Adipose tissue (tissue), 3 donors: ENCODE data around the gene PDYN. TPM values are rescaled to one million over a fixed set of nuclear protein-coding genes. Genes with fewer than 3 reads are reported as not detected.

Experiments used
- H3K27ac ChIP-seq: one replicate; pipeline ENCODE4 v1.5.1; 2013; ENCODE audit warnings: low read depth, low read length
- WGBS, 3 donors: extraction: QIAGEN DNeasy Blood & Tissue Kit; methylation state at CpG; one replicate each; pipeline ENCODE4 v1.1.7; 2013; 5-methylcytosine and 5-hydroxymethylcytosine counted together
- polyA plus RNA-seq, 3 donors: library from polyadenylated mRNA; stranded (reverse); fragments of 200-250 nt; gene quantifications; one replicate each; pipeline ENCODE4 v1.2.3, GENCODE V29; 2013
- donor health status: healthy with polysubstance abuse.
- donor health status: Bipolar disorder and iron deficiency.
- donor health status: healthy.

PDYN gene
- polyA plus RNA-seq, 3 donors, result not detected

DNA sequence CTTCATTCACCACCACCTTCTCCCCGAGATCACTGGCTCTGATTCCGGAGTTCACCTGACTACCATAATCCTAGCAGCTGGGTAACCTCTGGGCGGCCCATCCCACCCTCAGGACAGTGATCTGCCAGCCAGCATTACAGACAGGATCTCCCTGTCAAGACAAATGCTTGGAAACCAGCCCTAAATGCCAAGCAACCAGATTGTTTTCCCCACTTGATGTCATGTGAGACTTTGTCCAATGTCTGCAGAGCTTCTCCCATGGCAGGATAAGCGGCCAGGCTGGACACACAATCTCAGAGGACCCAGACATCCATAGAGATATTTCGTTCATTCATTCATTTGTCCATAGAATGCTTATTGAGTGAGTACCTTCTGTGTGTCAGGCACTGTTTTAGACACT is 32.5 kb downstream of the PDYN start:
- no peak overlapping the region for H3K27ac ChIP-seq
- 68 to 91% (median 87%) methylated on average over 5 of the region's 5 CpGs for WGBS, 3 donors

DNA sequence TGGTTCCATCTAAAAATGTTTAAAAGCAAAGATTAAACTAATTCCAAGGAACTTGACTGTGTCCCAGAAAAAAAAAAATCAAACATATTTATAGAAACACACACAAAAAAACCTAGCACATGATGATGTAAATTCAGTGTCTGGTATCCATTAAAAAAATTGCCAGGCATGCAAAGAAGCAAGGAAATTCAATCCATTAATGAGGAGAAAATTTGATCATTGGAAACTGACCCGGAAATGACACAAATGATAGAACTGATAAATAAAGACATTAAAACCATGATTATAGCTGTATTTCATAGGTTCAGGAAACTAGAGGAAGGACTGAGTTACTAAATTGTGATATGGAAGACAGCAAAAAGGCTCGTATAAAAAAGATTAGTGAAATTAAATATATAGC is 34.7 kb downstream of the PDYN start:
- WGBS, 3 donors, result 70 to 75% (median 74%) methylated on average over 2 of the region's 2 CpGs
- no peak overlapping the region for H3K27ac ChIP-seq

DNA sequence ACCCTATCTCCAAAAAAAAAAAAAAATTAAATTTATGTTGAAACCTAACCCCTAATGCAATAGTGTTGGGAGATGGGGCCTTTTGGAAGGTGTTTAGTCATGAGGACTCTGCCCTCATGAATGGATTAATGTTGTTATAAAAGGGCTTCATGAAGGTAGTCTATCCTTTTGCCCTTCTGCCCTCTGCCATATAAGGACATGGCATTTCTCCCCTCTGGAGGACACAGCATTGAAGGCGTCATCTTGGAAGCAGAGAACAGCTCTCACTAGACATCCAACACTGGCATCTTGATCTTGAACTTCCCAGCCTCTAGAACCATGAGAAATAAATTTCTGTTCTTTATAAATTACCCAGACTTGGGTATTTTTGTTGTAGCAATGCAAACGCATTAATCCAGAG is 35.4 kb downstream of the PDYN start:
- no peak overlapping the region for H3K27ac ChIP-seq
- WGBS, 3 donors, result 82 to 87% (median 87%) methylated on average over 2 of the region's 2 CpGs

DNA sequence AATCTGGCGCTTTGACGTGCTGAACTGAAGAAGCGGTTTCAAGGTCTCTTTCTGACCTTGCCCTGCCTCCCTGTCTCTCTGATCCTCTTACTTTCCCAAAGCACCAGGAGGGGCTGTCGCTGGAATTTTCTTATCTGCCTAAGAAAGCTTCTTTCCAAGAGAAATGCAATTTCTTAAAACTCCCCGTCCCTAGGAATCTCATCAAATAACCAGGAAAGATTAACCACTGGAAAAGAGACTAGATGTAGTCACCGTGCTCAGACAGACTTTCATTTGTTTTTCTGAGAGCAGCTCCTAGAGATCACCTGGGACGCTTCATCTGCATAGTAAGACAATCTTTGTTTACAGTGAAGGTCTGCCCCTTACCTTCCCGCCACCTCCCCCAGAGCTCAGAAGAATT is 38.6 kb downstream of the PDYN start:
- H3K27ac ChIP-seq, result no peak overlapping the region
- WGBS, 3 donors, result 53 to 76% (median 72%) methylated on average over 8 of the region's 8 CpGs

DNA sequence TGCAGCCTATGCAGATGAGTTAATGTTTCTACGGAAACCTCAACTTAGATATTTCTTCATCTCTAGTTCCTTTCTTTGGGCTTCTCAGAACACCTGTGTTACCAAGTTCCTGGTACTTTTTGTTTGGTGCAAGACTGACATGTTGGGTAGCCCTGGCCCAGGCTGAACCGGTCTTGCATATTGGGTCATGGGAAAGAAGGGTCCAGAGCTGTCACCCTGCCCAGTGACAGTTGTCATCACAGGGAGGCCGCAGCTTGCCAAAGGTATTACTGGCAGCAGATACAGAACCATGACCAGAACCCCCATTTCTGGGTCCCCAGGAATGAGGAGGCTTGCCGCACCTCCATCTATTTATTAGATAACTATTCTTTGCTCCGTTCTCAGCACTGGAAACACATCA is 40.2 kb downstream of the PDYN start:
- 81 to 91% (median 83%) methylated on average over 5 of the region's 5 CpGs for WGBS, 3 donors
- no peak overlapping the region for H3K27ac ChIP-seq

DNA sequence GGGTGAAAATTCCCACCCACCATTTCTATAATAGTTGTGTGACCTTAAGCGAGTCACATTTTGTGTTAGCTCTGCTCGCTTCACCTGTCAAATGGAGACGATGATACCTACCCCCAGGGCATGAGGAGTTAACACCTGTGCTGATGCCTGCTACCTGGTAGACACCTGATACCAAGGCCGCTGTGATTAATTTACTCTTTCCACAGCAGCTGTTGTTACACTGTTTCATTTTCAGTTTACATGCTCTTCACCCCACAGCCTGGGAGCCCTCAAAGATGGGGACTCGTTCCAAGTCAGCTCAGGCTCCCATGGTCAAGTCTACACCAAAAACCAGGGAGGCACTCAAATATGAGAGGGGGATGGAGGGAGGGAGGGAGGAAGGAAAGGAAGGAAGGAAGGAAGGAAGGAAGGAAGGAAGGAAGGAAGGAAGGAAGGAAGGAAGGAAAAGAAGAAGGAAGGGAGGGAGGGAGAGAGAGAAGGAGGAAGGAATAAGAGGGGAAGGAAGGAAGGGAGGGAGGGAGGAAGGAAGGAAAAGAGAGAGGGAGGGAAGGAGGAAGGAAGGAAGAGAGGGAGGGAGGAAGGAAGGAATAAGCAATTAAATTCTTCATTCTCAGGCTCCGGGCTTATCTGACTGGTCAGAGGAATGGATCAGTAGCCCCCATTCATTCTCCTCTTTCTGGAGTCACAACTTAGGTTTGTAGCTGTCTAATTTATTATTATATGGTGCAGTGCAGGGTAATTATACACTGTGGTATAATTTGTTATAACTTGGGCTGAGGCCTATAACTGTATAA is 40.9 kb downstream of the PDYN start:
- H3K27ac ChIP-seq, result no peak overlapping the region
- WGBS, 3 donors, result 41 to 76% (median 75%) methylated on average over 6 of the region's 6 CpGs

DNA sequence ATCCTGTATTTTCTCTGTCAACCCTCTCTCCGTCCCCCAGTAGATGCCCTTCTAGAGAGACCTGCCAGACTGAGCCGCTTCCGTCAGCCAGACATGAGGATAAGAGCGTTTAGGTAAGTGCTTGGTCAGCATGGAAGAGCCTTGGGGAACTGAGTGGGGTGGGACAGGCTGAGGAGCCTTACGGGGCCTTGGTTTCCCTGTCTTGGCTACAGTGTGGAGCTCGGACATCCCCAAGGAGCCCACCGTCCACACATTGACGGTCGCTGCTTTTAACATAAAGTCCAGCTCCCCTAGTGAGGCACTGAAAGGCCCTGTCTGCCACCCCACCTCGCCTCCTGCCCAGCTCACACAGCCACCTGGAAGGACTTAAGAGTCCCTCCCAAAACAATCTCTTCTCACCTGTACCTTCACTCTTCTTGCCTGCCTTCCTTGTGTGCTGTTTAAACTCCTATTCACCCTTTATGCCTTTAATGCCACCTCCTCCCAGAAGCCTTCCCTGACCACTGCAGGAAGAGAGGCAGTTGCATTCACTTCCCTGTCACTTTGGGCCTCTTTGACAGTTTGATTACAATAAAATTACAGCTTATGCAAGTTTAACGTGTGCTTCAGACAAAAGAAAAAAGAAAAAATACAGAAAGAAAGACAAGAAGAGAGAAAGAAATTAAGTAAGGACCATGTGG is 42.3 kb downstream of the PDYN start:
- H3K27ac ChIP-seq, result no peak overlapping the region
- WGBS, 3 donors, result 73 to 85% (median 84%) methylated on average over 10 to 11 of the region's 11 CpGs

DNA sequence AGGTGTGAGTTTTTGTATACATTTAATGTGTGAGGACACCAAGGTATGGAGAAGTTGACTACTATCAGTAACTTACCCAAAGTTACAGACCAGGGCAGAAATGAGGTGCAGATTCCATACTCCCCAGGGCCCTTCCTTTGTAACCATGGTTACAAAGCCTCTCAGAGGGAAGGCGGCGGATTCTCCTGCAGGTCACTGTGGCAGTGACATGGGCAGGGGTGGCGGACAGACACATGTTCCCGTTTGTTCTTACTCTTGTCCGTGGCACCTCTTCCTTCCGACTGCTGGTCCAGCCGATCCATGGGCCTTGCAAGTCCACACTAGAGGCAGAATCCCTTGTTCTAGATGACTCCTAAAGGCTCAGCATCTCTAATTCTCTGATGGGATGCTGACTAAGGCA is 43.0 kb downstream of the PDYN start:
- 73 to 88% (median 86%) methylated on average over 7 of the region's 7 CpGs for WGBS, 3 donors
- H3K27ac ChIP-seq, result no peak overlapping the region

DNA sequence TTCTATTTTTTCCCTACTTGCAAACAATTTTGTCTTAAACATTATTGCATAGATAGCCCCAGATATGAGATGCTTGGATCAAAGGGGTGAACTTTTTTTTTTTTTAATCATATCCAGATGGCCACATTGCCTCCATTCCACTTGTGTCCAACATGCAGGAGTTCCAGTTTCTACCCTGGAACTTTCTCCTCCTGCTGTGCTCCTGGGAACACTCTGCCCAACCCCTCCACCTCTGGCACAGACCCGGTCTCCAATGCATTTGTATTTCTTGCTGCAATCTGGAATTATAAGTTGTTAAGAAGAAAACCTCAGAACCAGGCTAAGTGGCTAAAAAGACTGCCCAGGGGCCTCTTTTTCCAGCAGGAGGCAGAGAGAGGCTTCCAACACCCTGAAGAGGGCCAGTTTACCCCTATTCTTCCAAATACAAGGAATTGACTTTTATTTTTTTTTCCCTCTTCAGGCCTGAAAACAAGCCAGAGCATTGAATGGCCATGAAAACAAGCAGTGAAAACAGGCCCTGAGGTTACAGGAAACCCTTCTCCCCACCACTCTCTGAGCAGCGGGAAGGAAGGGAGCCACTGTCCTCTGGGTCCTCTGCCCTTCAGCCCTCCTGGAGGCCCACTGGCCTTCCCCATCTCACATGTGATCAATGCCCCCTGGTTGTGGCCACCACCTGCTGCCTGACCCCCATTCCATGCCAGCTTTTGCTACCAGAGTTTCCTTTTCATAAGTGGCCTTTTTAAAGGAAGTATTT is 44.3 kb downstream of the PDYN start:
- WGBS, 3 donors, result 38 to 59% (median 55%) methylated on average over 2 of the region's 2 CpGs
- no peak overlapping the region for H3K27ac ChIP-seq

DNA sequence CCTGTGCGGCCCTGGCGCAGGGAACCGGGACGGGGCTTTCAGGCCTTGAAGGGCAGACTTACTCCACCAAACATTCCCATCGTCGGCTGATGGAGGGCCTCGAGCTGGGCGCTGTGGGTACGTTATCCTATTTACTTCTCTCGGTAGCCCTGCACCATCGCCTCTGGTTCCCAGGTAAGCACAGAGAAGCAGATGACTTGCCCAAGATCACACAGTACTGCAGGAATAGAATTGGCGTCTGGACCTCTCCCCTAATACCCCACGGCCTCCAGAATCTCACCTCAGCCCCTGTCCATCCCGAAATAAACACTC is 46.4 kb downstream of the PDYN start:
- H3K27ac ChIP-seq, result no peak overlapping the region
- WGBS, 3 donors, result 54 to 77% (median 72%) methylated on average over 14 of the region's 14 CpGs

DNA sequence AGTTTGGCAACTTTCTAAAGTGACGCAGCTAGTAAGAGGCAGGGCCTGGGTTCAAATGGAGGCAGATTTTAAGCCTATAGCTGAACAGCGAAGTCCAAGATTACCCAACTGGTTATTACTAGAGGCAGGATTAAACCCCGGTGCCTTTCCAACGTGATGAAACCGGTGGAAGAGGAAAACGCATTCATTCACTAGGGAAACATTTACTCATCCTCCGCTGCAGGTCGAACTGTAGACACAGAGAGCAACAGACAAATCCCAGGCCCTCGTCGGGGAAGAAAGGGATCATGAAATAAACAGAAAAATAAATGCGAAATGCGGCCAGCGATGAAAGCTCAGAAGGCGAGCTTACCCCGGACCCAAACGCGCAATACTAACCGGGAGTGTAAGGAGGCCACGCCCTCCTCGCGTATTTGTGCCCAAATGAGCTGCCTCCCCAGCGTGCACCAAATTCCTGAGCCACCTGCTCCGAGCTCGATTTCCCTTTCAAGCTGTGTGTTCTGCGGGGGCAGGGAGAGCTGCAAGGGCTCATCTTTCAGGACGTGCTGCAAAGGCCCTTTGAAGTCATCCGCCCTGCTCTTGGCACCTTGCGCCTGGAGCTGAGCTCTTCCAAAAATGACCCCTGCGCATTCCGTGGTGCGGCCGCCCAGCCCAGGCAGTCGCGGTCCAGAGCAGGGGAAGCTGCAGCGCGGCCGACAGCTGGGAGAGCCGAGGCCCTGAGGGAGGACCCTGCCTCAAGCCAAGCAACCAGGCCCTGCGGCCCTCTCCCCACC is 46.9 kb downstream of the PDYN start:
- 12 to 23% (median 15%) methylated on average over 38 to 39 of the region's 39 CpGs for WGBS, 3 donors
- peak overlapping the region; percentile 3 for H3K27ac ChIP-seq

DNA sequence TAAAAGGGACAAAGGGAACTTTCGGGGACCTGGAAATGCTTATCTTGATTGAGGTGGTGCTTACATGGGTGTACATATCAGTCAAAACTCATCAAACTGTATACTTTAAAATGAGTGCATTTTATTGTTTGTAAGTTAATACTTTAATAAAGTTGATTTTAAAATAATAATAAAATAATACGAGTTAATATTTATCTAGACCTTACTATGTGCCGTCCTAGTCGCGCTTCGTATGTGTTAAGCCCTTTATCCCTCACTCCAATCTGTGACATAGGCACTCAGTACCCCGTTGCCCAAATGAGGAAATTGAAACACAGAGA is 47.5 kb downstream of the PDYN start:
- H3K27ac ChIP-seq, result no peak overlapping the region
- 59 to 62% (median 61%) methylated on average over 7 of the region's 7 CpGs for WGBS, 3 donors

DNA sequence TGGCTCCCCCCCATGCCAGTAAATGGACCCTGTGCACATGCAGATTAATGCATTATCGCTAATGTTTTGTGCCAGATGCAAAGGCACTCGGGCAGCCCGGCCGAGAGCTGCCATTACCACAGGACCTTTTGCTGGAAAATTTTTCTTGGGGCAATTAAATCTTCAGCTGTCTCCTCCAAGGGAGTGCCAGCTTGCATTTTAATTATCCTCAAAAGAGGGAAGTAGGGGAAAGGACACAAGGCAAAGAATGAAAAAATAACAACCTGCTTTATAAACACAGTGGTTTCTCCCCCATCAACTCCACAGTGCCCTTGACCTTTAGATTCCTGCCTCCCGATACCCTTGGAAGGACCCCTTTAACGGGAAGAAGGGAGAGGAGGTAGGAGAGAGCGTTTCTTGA is 48.2 kb downstream of the PDYN start:
- 57 to 65% (median 64%) methylated on average over 7 of the region's 7 CpGs for WGBS, 3 donors
- no peak overlapping the region for H3K27ac ChIP-seq

DNA sequence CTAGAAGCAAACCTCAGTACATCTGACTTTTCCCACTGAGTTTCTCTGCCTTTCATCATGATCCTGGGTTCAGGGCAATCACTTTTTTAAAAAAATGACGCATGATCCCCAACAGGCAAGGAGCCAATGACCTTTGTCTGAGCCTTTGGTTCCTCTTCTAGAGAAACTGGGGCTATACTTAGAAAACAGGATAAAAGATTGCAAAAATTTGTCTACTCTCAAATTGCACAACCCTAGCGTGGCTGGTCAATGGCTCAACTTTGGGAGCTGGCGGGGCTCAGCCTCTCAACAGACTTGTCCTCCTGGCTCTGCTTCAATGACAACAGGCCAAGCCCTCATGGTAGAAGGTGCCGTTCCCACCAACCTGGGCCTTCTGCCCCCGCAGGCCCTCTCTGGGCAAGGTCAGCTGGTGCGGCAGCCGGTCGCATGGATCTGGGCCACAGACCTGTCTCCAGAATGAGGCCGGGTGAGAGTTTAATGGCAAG is 48.7 kb downstream of the PDYN start:
- H3K27ac ChIP-seq, result no peak overlapping the region
- WGBS, 3 donors, result 41 to 64% (median 44%) methylated on average over 9 of the region's 9 CpGs

DNA sequence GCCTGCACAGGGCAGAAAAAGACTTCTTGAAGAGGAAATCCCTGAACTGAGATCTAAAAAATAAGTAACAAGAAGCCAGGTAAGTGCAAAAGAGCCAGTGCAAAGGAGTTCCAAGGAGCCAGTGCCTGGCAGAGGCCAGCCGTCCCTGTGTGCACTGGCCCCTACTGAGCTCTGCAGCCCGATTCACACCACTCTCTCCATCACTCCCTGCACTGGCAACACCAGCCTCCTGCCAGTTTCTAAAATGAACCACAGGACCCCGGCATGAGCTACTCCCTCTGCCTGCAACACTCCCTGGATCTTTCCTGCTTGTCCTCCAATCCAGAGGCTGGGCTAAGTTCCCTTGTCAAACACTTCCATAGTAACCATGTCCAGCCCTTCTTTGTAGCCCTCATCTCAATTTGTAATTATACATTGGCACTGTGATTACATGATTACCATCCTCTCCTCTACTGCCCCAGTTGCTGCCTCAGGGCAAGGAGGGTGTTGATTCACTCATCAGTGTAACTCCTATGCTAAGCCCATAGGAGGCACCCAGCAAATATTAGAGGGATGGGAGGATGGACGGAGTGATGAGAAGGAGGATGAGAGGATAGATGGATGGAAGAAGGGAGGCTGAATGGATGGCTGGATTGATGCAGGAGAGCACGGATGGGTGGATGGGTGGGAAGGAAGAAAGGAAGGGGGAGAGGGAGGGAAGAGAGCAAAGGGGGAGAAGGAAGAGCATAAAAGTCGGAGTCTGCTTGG is 49.3 kb downstream of the PDYN start:
- H3K27ac ChIP-seq, result no peak overlapping the region
- 62 to 73% (median 70%) methylated on average over 6 of the region's 6 CpGs for WGBS, 3 donors

DNA sequence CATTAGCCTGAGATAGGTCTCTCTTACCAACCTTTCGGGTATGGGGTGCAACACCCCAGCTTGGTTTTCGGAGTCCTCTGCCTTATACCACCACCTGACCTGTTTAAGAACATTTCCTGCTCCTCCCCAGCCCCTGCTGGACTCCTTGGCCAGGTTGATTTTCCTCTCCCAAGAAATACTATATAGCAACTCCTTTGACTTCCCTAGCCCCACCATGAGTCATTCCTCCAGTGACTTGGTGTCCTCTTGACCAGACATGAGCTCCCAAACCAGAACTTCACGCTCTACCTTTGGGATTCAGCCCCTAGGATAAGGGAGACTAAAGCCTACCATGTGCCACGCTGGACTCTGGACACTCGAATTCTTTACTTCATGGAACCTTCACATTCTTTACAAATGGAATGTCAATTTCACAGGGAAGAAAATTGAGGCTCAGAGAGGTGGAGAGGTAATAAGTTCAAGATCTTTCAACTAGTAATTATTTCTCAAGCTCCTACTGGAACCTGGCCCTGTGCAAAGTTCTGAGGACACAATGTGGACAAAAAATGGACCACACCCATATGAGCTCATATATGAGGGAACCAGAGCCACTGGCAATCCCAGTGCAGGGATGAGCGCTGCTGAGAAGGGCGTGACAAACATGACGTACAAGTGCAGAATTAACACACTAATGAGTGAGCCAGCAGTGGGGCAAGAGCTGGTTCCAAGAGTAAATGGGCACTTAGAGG is 50.4 kb downstream of the PDYN start:
- 76 to 81% (median 77%) methylated on average over 8 of the region's 8 CpGs for WGBS, 3 donors
- no peak overlapping the region for H3K27ac ChIP-seq

DNA sequence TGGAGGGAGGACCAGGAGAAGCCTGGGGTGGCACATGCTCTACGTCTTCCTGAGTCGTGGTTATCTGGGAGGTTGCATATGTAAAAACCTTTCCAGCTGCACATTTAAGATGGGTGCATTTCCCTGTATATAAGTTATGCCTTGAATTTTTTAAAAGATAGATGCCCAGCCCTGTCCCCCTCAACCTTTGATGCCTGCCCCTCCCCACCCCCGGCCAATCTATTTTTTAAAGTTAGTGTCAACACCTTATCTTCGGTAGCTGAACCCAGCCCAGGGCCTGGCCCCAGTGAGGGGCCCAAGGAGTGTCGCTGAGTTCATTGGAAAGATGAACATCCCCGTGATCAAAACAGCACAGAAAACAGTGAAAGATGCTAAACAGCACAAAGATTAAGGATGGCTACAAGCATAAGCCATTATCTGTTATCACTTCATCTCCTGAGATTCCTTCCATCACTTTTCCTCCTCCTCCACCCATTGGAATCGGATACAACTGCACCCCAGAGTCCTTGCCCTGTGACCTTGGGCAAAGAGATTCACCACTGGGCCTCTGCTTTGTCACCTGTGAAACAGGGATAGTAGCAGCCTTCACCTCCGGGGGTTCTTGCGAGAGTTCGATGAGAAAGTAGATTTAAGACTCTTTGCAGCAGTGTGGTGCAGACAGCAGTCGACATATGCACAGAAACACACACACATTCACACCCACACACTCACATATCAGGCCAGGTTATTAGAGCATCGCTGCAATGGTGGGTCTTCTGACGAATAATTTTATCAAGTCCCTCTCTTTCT is 51.2 kb downstream of the PDYN start:
- WGBS, 3 donors, result 69 to 82% (median 78%) methylated on average over 13 of the region's 13 CpGs
- no peak overlapping the region for H3K27ac ChIP-seq
